ENCODE measurements around the gene RFC2.

RFC2 gene

GRCh38 chr7:74242122-74242443 is 12.1 kb downstream of the RFC2 start:
- H3K4me1 ChIP-seq: no peaks in the 10 kb centered on the region
- no peak overlapping the region for H3K4me2 ChIP-seq (ENCODE audit: low read length)
- H3K9me3 ChIP-seq (ENCODE audit: control insufficient read depth, low read length): no peaks in the 10 kb centered on the region
- H3K27ac ChIP-seq: no peak overlapping the region
- no peaks in the 10 kb centered on the region for H3K36me3 ChIP-seq (ENCODE audit: control insufficient read depth, insufficient read depth, low read length)
- TF ChIP-seq, protein P1, sequence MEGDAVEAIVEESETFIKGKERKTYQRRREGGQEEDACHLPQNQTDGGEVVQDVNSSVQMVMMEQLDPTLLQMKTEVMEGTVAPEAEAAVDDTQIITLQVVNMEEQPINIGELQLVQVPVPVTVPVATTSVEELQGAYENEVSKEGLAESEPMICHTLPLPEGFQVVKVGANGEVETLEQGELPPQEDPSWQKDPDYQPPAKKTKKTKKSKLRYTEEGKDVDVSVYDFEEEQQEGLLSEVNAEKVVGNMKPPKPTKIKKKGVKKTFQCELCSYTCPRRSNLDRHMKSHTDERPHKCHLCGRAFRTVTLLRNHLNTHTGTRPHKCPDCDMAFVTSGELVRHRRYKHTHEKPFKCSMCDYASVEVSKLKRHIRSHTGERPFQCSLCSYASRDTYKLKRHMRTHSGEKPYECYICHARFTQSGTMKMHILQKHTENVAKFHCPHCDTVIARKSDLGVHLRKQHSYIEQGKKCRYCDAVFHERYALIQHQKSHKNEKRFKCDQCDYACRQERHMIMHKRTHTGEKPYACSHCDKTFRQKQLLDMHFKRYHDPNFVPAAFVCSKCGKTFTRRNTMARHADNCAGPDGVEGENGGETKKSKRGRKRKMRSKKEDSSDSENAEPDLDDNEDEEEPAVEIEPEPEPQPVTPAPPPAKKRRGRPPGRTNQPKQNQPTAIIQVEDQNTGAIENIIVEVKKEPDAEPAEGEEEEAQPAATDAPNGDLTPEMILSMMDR (IDR thresholded peaks at IDR 0.05): no peak
- no peak overlapping the region for H3K9ac ChIP-seq
- H3K27me3 ChIP-seq (ENCODE audit: control insufficient read depth, insufficient read depth, low read length): no peaks in the 10 kb centered on the region
- H3K4me3 ChIP-seq (ENCODE audit: low read depth, low read length): no peak overlapping the region
- no peaks in the 10 kb centered on the region for H3K79me2 ChIP-seq
- H2AFZ ChIP-seq: no peak overlapping the region

DNA sequence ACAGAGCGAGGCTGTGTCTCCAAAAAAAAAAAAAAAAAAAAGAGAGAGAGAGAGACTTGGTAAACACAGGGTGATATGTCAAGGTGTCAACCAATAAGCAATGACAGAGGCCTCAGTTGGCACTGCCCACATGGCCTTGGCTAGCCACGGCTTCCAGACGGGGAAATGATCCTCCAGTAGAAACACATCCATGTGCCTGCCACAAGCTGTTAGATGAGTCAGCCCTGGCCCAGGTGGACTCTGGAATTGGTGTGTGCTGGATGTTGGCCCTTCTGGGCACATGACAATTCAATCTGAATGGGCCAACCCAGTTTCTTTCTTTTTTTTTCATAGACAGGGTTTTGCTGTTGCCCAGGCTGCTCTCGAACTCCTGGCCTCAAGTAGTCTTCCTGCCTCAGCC is 13.7 kb downstream of the RFC2 start:
- Histone ChIP-seq H3K36me3 (ENCODE audit: control insufficient read depth, insufficient read depth, low read length) (no peaks in the 10 kb centered on the region), H3K9me3 (ENCODE audit: control insufficient read depth, low read length) (no peaks in the 10 kb centered on the region), H3K4me2 (ENCODE audit: low read length) (no peak overlapping the region), H2AFZ (no peak overlapping the region), H3K27ac (no peak overlapping the region), H3K4me1 (no peaks in the 10 kb centered on the region), H3K79me2 (no peaks in the 10 kb centered on the region), H3K9ac (no peak overlapping the region), H3K27me3 (ENCODE audit: control insufficient read depth, insufficient read depth, low read length) (no peaks in the 10 kb centered on the region), H3K4me3 (ENCODE audit: low read depth, low read length) (no peak overlapping the region)
- TF ChIP-seq, protein P1 (IDR thresholded peaks at IDR 0.05): no peak

- Histone ChIP-seq H3K79me2 (no peaks in the 10 kb centered on the region), H3K27me3 (ENCODE audit: control insufficient read depth, insufficient read depth, low read length) (no peaks in the 10 kb centered on the region), H3K9ac (no peak overlapping the region), H2AFZ (no peak overlapping the region), H3K27ac (no peak overlapping the region), H3K36me3 (ENCODE audit: control insufficient read depth, insufficient read depth, low read length) (no peaks in the 10 kb centered on the region), H3K9me3 (ENCODE audit: control insufficient read depth, low read length) (no peaks in the 10 kb centered on the region), H3K4me1 (no peaks in the 10 kb centered on the region), H3K4me2 (ENCODE audit: low read length) (no peak overlapping the region), H3K4me3 (ENCODE audit: low read depth, low read length) (no peak overlapping the region)
- TF ChIP-seq, protein P1 (IDR thresholded peaks at IDR 0.05): no peak
Measured at GRCh38 chr7:74236284-74236683, 17.9 kb downstream of the RFC2 start.

DNA sequence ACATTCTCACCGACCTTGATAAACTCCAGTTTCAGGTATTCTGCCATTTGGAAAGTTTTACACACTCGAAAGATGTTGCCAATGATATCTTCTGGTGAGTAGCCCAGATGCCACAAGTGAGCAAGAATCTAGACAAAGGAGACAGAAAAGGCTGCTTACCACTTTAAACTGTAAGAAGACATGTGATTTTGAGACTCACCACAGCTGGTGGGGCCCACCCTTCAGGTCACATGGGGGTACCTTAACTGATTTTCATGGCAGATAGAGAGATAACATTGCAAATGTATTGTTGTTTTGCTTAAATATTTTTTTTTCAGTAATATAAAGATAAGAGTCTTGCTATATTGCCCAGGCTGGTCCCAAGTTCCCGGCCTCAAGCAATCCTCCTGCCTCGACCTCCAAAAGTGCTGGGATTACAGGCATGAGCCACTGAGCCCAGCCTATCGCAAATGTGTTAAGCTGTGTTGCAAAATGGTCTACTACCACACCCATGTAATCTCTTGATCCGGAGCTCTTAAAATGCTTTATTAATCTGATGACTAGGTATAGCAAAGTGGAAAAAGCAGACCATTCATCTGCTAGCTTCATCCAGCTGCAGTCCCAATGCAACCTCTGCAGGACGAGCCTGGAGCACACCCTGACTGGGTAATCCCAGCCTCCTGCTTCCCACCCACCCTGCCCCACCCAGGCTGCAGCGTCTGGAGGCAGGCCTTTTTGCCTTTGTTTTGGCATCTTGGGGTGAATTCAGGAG is 18.5 kb downstream of the RFC2 start:
- Histone ChIP-seq H3K79me2 (no peaks in the 10 kb centered on the region), H3K9ac (no peak overlapping the region), H3K4me1 (no peaks in the 10 kb centered on the region), H3K27ac (no peak overlapping the region), H3K4me3 (ENCODE audit: low read depth, low read length) (no peak overlapping the region), H3K4me2 (ENCODE audit: low read length) (no peak overlapping the region), H3K36me3 (ENCODE audit: control insufficient read depth, insufficient read depth, low read length) (no peaks in the 10 kb centered on the region), H2AFZ (no peak overlapping the region), H3K9me3 (ENCODE audit: control insufficient read depth, low read length) (no peaks in the 10 kb centered on the region), H3K27me3 (ENCODE audit: control insufficient read depth, insufficient read depth, low read length) (no peaks in the 10 kb centered on the region)
- TF ChIP-seq, protein P1 (IDR thresholded peaks at IDR 0.05): no peak

GRCh38 chr7:74233655-74234285 is 20.4 kb downstream of the RFC2 start:
- Histone ChIP-seq H2AFZ (no peak overlapping the region), H3K79me2 (no peaks in the 10 kb centered on the region), H3K9ac (no peak overlapping the region), H3K27me3 (ENCODE audit: control insufficient read depth, insufficient read depth, low read length) (no peaks in the 10 kb centered on the region), H3K4me2 (ENCODE audit: low read length) (no peak overlapping the region), H3K4me3 (ENCODE audit: low read depth, low read length) (no peak overlapping the region), H3K27ac (no peak overlapping the region), H3K4me1 (no peaks in the 10 kb centered on the region), H3K36me3 (ENCODE audit: control insufficient read depth, insufficient read depth, low read length) (no peaks in the 10 kb centered on the region), H3K9me3 (ENCODE audit: control insufficient read depth, low read length) (no peaks in the 10 kb centered on the region)
- TF ChIP-seq, protein P1 (IDR thresholded peaks at IDR 0.05): no peak
